ENCODE data around the gene SFT2D1.

GRCh38 chr6:166341464-166341863 is 881 bp downstream of the SFT2D1 start:
- TF ChIP-seq EZH2 (IDR thresholded peaks at IDR 0.05) (no peak), POLR2AphosphoS5 (IDR thresholded peaks at IDR 0.05; ENCODE audit: borderline replicate concordance, low read depth, low read length) (no peak)
